Heart right ventricle (tissue), 16 donors: ENCODE results near the gene ZNF488. TPM values are rescaled to one million over a fixed set of nuclear protein-coding genes. Genes with fewer than 3 reads are reported as not detected.

Source experiments
- ATAC-seq, 8 donors: fragments of 200-7000 bp; cut with Tn5 transposase; one replicate each; pipeline ENCODE4 v1.9.1; 2020; ENCODE audit warnings: mild to moderate bottlenecking in 8 of 8, moderate library complexity in 8 of 8, moderate number of reproducible peaks in 1 of 8
- DNase-seq, 2 donors: peaks; one replicate each; pipeline ENCODE4 v3.0.0-alpha.2; 2020
- H3K27ac ChIP-seq, 10 donors: fragments of 200-600 bp; sonication (generic) in 2 of 10; one replicate each; pipeline versions ENCODE4 v1.5.0 to v1.8.0; 2020 to 2022; ENCODE audit warnings: mild to moderate bottlenecking in 3 of 10
- H3K27me3 ChIP-seq, 7 donors: fragments of 200-600 bp; one replicate each; pipeline ENCODE4 v1.8.0; 2021 to 2022; ENCODE audit warnings: mild to moderate bottlenecking in 2 of 7
- H3K36me3 ChIP-seq, 9 donors: fragments of 200-600 bp; sonication (generic) in 1 of 9; one replicate each; pipeline versions ENCODE4 v1.5.0 to v1.8.0; 2020 to 2022; ENCODE audit warnings: mild to moderate bottlenecking in 2 of 9
- H3K4me1 ChIP-seq, 9 donors: fragments of 200-600 bp; sonication (generic) in 1 of 9; one replicate each; pipeline versions ENCODE4 v1.5.0 to v1.8.0; 2020 to 2022; ENCODE audit warnings: mild to moderate bottlenecking in 4 of 9
- H3K4me3 ChIP-seq, 10 donors: fragments of 200-600 bp; sonication (generic) in 2 of 10; one replicate each; pipeline versions ENCODE4 v1.5.0 to v1.8.0; 2020 to 2022; ENCODE audit warnings: mild to moderate bottlenecking in 7 of 10, moderate library complexity in 2 of 10
- H3K9me3 ChIP-seq, 11 donors: fragments of 200-600 bp in 10 of 11; sonication (generic) in 2 of 11; one replicate each; pipeline versions ENCODE4 v1.5.0 to v1.8.0; 2013 to 2022; ENCODE audit warnings: mild to moderate bottlenecking in 2 of 11, control low read depth in 1 of 11, moderate library complexity in 1 of 11
- CTCF ChIP-seq, 9 donors: fragments of 200-600 bp; sonication (generic) in 2 of 9; IDR thresholded peaks; one replicate each; pipeline versions ENCODE4 v1.5.0 to v1.8.0; 2021 to 2022; ENCODE audit warnings: antibody characterized with exemption in 9 of 9, mild to moderate bottlenecking in 5 of 9, moderate library complexity in 1 of 9
- WGBS, 2 donors: extraction: QIAGEN DNeasy Blood & Tissue Kit; methylation state at CpG; one replicate each; pipeline ENCODE4 v1.1.7; 2013; ENCODE audit warnings: inconsistent platforms in 1 of 2; 5-methylcytosine and 5-hydroxymethylcytosine counted together
- intact Hi-C, 10 donors: fragments of 100-400 bp; cut with DNase I; formaldehyde crosslinking; loops; one replicate each; pipeline versions ENCODE4 v1.11.1 to v1.14.2; 2022
- polyA plus RNA-seq, 2 donors: library from polyadenylated mRNA; stranded (reverse); fragments of 200-250 nt; gene quantifications; one replicate each; pipeline ENCODE4 v1.2.3, GENCODE V29; 2013
- total RNA-seq, 10 donors: library from RNA; stranded (reverse); fragmentation: NEBNext Ultra II Directional in 3 of 10; extraction: Animal tissue kit (Norgen Biotek cat#: 25700) in 3 of 10; gene quantifications; one replicate each; pipeline versions ENCODE4 v1.2.1 to v1.2.4, GENCODE V29; 2021 to 2023
- donor health status: Arrhythmogenic right ventricular cardiomyopathy.
- donor health status: ischemic (EF 13 %, LVEDD 7.1; RV severe dilation, severe dysfunction).
- donor health status: healthy with polysubstance abuse.
- donor health status: DM: no; HTN: yes; CAD: no.
- donor health status: DM: no; HTN: no; CAD: no.
- donor health status: ischemic (EF 25% LVEDD 6.9; RV normal size, moderate dysfunction).
- donor health status: ischemic (EF 25% LVEDD 5.7; RV mildly dilated, moderate dysfunction).
- donor health status: healthy.
- donor health status: DM: yes; HTN: yes; CAD: no.
- donor health status: Ischemic cardiomyopathy.
- donor health status: ischemic (EF 35%, LVEDD 5.7; RV mildly dilated, moderate dysfunction).
- donor health status: nonischemic (EF 11% LVEDD 7.7; RV severe dilation, severe dysfunction).
- donor health status: DM: yes; HTN: yes; CAD: no.
- donor health status: PGD.
- donor health status: ischemic (EF 29% LVEDD 5.4; RV normal size, mild dysfunction).
- donor health status: nonischemic (EF 23%, LVEDD 6.1; RV moderate dilation, normal function).

The ZNF488 gene
- total and polyA plus RNA-seq, 12 donors, result 0.05 to 0.14 (median 0.09) TPM; not detected in 7

- Histone ChIP-seq H3K27ac (no peak overlapping the region), H3K9me3 (no peaks in the 10 kb centered on the region), H3K27me3 (no peaks in the 10 kb centered on the region), H3K4me1 (peaks cover 0 to 5% (median 0%) of the 10 kb centered on the region in 9 donors), H3K4me3 (no peak overlapping the region), H3K36me3 (no peaks in the 10 kb centered on the region)
- WGBS, 2 donors, result 89 to 91% methylated on average over 9 of the region's 9 CpGs
- DNase-seq (no peak), ATAC-seq (no peak)
- intact Hi-C loops, result no loop called here
- no peak for TF ChIP-seq CTCF (IDR thresholded peaks at IDR 0.05)
Observed at GRCh38 chr10:47365431-47366180, 18.5 kb downstream of the ZNF488 start.

GRCh38 chr10:47364911-47365310 is 19.2 kb downstream of the ZNF488 start:
- no peak overlapping the region for H3K27ac ChIP-seq
- TF ChIP-seq CTCF (IDR thresholded peaks at IDR 0.05), result no peak
- intact Hi-C loops, result no loop called here

GRCh38 chr10:47364366-47364765 is 19.7 kb downstream of the ZNF488 start:
- H3K4me1 ChIP-seq, result peaks cover 0 to 10% (median 3%) of the 10 kb centered on the region in 9 donors
- H3K27me3 ChIP-seq, result no peaks in the 10 kb centered on the region
- H3K9me3 ChIP-seq, result no peaks in the 10 kb centered on the region
- DNase-seq, result no peak
- no peak for ATAC-seq
- H3K4me3 ChIP-seq, result no peak overlapping the region
- intact Hi-C loops, result no loop called here
- no peaks in the 10 kb centered on the region for H3K36me3 ChIP-seq
- H3K27ac ChIP-seq, result no peak overlapping the region
- no peak for TF ChIP-seq CTCF (IDR thresholded peaks at IDR 0.05)
- WGBS, 2 donors, result 70 to 71% methylated on average over 4 of the region's 4 CpGs

More at GRCh38 chr10:47364911-47365310, 19.2 kb downstream of the ZNF488 start:
- no peak for DNase-seq
- Histone ChIP-seq H3K9me3 (no peaks in the 10 kb centered on the region), H3K36me3 (no peaks in the 10 kb centered on the region), H3K4me1 (peaks cover 0 to 10% (median 3%) of the 10 kb centered on the region in 9 donors), H3K4me3 (no peak overlapping the region), H3K27me3 (no peaks in the 10 kb centered on the region)
- ATAC-seq, result no peak
- WGBS, 2 donors, result 88 to 89% methylated on average over 6 of the region's 6 CpGs

- Histone ChIP-seq H3K4me3 (no peak overlapping the region), H3K4me1 (peaks cover 0 to 10% (median 3%) of the 10 kb centered on the region in 9 donors), H3K27ac (no peak overlapping the region), H3K36me3 (no peaks in the 10 kb centered on the region), H3K9me3 (no peaks in the 10 kb centered on the region), H3K27me3 (no peaks in the 10 kb centered on the region)
- intact Hi-C loops, result no loop called here
- ATAC-seq (no peak), DNase-seq (no peak)
- 83 to 89% methylated on average over 3 of the region's 3 CpGs for WGBS, 2 donors
- TF ChIP-seq CTCF (IDR thresholded peaks at IDR 0.05), result no peak
Observed at GRCh38 chr10:47363781-47364180, 20.3 kb downstream of the ZNF488 start.
